Neuron (in vitro differentiated cells): ENCODE data around the gene CDKL4.
"Not testable (repeated sequence)": the region's sequence is repeated elsewhere in the genome, so short reads cannot be mapped to it uniquely, and the experiment has no call there.

Experiments used
- H2AFZ ChIP-seq: one replicate; pipeline ENCODE4 v1.6.1; 2013; ENCODE audit warnings: low read depth, mild to moderate bottlenecking, inconsistent platforms, low read length, moderate library complexity
- H3K27me3 ChIP-seq: one replicate; pipeline ENCODE4 v1.6.1; 2013; ENCODE audit warnings: low read length; ENCODE audit not compliant: insufficient read depth
- H3K36me3 ChIP-seq: one replicate; pipeline ENCODE4 v1.6.1; 2013; ENCODE audit warnings: low read length; ENCODE audit not compliant: insufficient read depth
- H3K4me1 ChIP-seq: one replicate; pipeline ENCODE4 v1.6.1; 2013; ENCODE audit warnings: low read length; ENCODE audit not compliant: insufficient read depth
- H3K4me3 ChIP-seq: 2 replicates; pipeline ENCODE4 v1.5.1; 2013; ENCODE audit warnings: mild to moderate bottlenecking, low read length, moderate library complexity
- H3K9me3 ChIP-seq: one replicate; pipeline ENCODE4 v1.6.1; 2013; ENCODE audit warnings: low read length

CDKL4 gene

DNA sequence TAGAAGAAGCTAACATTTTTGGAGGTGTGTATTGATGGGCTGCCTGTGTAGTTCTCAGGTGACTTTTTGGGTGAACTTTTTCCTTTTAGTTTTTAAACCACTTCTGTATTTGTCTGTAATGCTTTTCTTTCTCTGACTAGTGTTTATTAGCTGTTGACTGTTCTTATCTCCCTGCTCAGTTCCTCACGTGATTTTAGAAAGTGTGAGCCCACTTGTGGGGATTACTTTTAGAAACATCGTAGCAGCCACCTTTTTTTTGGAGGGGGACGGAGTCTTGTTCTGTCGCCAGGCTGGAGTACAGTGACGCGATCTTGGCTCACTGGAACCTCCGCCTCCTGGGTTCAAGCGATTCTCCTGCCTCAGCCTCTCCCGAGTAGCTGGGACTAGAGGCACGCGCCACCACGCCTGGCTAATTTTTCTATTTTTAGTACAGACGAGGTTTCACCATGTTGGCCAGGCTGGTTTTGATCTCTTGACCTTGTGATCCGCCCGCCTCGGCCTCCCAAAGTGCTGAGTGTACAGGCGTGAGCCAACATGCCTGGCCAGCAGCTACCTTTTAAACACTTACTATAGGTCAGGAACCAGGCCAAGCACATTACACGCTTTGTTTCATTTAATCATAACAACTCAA, 9.2 kb upstream of the CDKL4 start:
- no peak overlapping the region for H2AFZ ChIP-seq
- H3K27me3 ChIP-seq = no peaks in the 10 kb centered on the region
- peaks cover 24% of the 10 kb centered on the region for H3K9me3 ChIP-seq
- H3K36me3 ChIP-seq = peaks cover 60% of the 10 kb centered on the region
- no peak overlapping the region for H3K4me3 ChIP-seq
- H3K4me1 ChIP-seq = no peaks in the 10 kb centered on the region

DNA sequence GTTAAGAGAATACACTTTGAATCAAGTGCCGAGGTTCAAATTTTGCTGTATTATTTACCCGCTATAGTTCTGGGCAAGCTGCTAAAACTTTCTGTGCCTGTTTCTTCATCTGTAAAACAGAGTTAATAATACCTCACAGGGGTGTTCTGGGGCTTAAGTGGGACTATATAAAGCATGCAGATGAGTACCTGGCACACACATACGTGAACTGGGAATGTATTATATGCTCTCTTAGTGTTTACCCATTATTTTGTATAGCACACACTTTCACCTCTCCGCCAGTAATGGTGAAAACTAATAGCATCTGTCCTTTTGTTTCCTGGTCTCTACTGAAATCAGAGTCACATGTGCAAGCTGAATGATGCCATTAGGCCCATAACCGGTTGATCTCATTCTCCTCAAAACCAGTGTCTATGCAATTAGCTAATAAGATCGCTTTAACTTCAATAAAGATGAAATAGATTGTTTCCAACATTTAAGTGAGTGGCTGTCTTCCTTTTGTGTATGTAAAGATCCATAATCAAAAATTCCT, 3.8 kb upstream of the CDKL4 start:
- Histone ChIP-seq H3K36me3 (peaks cover 24% of the 10 kb centered on the region), H2AFZ (no peak overlapping the region), H3K27me3 (no peaks in the 10 kb centered on the region), H3K4me3 (no peak overlapping the region), H3K9me3 (peaks cover 16% of the 10 kb centered on the region), H3K4me1 (no peaks in the 10 kb centered on the region)

DNA sequence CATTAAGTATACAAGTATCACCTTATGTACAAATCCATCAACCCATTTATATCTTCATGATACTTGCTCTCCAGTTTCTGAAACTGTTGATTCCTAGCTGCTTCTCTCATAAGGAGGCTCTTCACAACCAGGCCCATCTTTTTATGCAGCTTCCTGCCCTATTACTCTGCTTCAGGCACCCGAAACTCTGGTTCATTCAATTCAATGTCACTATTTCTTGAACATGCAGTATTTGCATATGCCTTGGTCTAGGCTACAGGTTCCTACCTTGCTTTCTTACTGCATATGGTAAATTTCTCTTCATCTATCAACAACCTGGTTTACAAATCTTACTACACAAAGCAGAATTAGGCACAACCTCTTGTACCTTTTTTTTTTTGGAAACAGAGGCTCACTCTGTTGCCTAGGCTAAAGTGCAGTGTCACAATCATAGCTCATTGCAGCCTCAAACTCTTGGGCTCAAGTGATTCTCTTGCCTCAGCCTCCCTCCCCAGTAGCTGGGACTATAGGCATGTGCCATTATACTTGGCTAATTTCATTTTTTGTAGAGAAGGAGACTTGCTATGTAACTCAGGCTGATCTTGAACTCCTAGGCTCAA, 2.7 kb upstream of the CDKL4 start:
- peaks cover 14% of the 10 kb centered on the region for H3K36me3 ChIP-seq
- peaks cover 7% of the 10 kb centered on the region for H3K4me1 ChIP-seq
- no peak overlapping the region for H2AFZ ChIP-seq
- no peak overlapping the region for H3K4me3 ChIP-seq
- H3K27me3 ChIP-seq = no peaks in the 10 kb centered on the region
- peaks cover 11% of the 10 kb centered on the region for H3K9me3 ChIP-seq

DNA sequence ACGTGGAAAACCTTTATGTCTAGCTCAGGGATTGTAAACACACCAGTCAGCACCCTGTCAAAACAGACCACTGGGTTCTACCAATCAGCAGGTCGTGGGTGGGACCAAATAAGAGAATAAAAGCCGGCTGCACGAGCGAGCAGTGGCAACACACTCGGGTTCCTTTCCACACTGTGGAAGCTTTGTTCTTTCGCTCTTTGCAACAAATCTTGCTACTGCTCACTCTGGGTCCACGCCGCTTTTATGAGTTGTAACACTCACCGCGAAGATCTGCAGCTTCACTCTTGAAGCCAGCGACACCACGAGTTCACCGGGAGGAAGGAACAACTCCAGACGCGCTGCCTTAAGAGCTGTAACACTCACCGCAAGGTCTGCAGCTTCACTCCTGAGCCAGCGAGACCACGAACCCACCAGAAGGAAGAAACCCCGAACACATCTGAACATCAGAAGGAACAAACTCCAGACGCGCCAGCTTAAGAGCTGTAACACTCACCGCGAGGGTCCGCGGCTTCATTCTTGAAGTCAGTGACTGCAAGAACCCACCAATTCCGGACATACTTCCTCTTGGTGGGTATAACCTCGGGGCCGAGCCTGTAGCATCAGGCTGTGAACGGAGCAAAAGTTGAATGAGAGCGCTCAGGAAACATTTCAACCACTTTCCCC, 1.3 kb upstream of the CDKL4 start:
- H3K9me3 ChIP-seq = not testable (repeated sequence)

DNA sequence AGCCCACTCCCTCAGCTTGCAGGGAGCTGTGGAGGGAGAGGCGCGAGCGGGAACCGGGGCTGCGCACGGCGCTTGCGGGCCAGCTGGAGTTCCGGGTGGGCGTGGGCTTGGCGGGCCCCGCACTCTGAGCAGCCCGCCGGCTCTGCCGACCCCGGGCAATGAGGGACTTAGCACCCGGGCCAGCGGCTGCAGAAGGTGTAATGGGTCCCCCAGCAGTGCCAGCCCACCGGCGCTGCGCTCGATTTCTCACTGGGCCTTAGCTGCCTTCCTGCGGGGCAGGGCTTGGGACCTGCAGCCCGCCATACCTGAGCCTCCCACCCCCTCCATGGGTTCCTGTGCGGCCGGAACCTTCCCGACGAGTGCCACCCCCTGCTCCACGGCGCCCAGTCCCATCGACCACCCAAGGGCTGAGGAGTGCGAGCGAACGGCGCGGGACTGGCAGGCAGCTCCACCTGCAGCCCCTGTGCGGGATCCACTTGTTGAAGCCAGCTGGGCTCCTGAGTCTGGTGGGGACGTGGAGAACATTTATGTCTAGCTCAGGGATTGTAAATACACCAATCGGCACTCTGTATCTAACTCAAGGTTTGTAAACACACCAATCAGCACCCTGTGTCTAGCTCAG, 582 bp upstream of the CDKL4 start:
- H3K4me1 ChIP-seq, H3K9me3 ChIP-seq, H3K27me3 ChIP-seq, H2AFZ ChIP-seq, H3K4me3 ChIP-seq, H3K36me3 ChIP-seq: not testable (repeated sequence)

More for the DNA sequence above, 1.3 kb upstream of the CDKL4 start:
- not testable (repeated sequence) for H3K36me3 ChIP-seq, H3K4me1 ChIP-seq, H2AFZ ChIP-seq, H3K27me3 ChIP-seq, H3K4me3 ChIP-seq

DNA sequence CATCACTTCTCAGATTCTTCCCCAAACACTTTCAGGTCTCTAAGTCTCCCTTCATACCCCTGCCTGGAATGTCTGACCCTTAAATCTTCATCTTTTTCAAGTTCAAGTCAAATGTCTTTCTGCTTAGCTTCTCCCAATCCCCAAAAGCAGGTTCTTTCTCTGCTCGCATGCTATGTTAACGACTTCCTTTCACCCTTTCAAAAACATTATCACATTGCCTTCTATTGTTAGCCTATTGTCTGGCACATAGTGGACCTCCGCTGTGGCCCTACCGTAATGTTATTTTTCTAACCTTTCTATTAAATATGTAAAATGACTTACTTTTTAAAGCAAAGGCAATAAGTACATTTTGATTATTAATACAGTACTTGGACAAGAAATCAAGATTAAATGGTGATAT, 2.2 kb downstream of the CDKL4 start:
- H3K4me3 ChIP-seq = no peak overlapping the region
- peaks cover 9% of the 10 kb centered on the region for H3K4me1 ChIP-seq
- H2AFZ ChIP-seq = no peak overlapping the region
- no peaks in the 10 kb centered on the region for H3K36me3 ChIP-seq
- no peaks in the 10 kb centered on the region for H3K27me3 ChIP-seq
- no peaks in the 10 kb centered on the region for H3K9me3 ChIP-seq

DNA sequence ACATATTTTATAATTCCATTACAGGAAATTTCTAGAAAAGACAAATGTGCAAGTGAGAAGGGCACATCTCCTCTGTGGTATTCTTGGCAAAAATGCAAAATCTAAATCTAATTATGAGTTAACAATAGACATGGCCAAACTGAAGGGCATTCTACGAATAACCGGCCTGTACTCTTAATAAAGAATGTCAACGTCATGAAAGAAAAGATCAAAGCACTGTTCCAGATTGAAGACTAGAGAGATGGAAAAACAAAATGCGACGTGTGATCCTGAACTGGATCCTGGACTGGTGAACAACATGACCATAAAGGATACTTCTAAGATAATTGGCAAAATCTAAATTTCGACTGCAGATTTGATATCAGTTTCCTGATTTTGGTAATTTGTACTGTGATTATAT, 3.0 kb downstream of the CDKL4 start:
- H3K36me3 ChIP-seq = no peaks in the 10 kb centered on the region
- no peak overlapping the region for H3K4me3 ChIP-seq
- no peaks in the 10 kb centered on the region for H3K27me3 ChIP-seq
- H3K4me1 ChIP-seq = peaks cover 9% of the 10 kb centered on the region
- no peak overlapping the region for H2AFZ ChIP-seq
- no peaks in the 10 kb centered on the region for H3K9me3 ChIP-seq

DNA sequence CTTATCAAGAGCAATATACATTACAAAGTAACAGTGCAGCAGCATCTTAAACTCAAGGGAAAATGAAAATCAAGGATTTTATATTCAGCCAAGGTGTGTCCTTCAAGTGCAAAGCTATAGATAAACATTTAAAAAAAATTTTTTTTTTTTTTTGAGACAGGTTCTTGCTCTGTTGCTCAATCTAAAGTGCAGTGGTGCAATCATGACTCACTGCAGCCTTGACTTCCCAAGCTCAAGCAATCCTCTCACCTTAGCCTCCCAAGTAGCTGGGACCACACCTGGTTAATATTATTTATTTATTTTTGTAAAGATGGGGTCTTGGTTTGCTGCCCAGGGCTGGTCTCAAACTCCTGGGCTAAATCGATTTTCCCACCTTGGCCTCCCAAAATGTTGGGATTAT, 9.0 kb downstream of the CDKL4 start:
- Histone ChIP-seq H3K4me3 (no peak overlapping the region), H3K36me3 (no peaks in the 10 kb centered on the region), H2AFZ (no peak overlapping the region), H3K4me1 (no peaks in the 10 kb centered on the region), H3K9me3 (peaks cover 4% of the 10 kb centered on the region), H3K27me3 (no peaks in the 10 kb centered on the region)

DNA sequence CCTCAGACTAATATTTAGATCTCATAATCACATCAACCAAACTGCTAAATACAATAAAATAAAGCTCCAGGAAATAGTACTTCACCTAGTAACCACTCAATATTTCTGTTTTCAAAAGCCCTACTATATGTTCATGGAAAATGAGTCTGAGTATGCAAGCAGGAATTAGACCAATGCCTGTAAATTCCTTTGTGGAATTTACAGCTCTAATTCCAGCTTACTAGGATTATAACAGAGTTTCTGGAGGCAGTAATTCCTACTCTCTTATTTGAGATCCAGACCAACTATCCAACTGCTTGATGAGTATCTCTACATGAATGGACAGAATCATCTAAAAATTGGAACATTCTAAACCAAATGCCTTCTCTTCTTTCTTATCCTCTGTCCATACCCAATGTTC, 11.6 kb downstream of the CDKL4 start:
- no peak overlapping the region for H3K4me3 ChIP-seq
- H3K27me3 ChIP-seq = no peaks in the 10 kb centered on the region
- H3K4me1 ChIP-seq = peaks cover 4% of the 10 kb centered on the region
- H2AFZ ChIP-seq = no peak overlapping the region
- peaks cover 4% of the 10 kb centered on the region for H3K9me3 ChIP-seq
- no peaks in the 10 kb centered on the region for H3K36me3 ChIP-seq

DNA sequence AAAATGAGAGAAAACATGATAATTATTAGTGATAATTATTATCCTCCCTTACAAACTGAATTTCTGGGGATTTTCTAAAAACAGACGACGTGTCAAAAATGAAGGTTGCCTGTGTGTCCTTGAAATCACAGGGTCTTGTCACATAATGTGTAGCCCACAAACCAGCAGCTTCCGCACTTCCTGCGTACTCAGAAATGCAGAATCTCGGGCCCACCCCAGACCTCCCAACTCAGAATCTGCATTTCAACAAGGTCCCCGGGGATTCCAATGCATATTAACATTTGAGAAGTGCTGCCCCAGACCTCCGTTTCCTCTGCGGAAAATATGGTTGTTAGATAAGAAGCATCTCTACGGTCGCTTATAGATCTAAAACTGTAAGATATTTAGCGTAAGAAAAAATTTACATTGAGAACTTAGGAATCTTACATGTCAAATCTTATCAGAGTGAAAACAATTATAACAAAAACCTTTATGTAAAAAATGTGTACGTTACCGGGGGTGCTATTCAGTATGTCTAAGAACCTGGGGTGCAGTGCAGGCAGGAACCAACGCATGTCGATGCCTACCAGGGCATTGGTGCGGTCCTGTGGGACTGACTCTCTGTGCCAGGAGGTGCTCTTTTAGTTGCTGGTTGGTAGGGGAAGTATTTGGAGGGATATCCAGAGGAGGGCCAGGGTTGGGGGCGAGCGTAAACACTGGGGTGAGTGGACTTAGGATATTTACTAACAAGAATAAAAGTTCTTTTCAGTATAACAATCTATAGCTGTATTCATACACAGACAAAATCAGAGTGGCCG, 15.2 kb downstream of the CDKL4 start:
- H3K4me3 ChIP-seq = peak overlapping the region; percentile 31

DNA sequence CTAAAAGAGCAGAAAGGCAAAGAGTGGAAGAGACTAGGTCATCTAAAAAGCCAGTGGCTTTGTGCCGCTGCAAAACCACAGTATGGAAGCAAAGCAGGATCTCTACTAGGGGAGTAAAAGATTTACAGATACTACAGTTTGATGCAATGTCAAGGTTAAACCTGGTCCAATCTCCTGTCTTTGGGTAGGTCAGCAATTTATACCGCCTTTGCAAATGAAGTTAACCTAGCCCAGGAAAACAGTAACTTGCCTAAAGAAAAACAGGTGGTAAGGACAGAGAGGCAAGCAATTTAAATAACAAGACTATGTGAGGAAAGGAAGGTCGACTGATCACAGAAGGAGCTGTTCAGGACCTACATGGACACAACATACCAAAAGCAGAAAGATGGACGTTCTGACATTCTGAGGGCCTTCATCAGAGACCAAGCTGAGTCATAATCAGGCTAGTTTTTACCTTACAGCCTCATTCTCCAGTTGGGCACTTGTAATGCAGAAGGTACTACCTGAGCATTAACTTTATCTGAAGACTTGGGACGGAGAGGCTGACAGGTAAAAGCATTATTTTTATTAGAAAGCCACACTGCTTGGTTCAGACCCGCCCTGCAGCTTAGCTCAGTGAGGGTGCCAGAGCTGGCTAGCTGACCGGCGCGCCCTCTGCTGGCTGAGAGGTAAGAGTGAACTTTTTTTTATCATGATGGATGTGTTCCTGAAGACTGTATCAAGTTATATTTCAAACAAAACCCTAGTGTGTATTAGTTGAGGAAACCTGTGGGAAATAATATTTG, 15.9 kb downstream of the CDKL4 start:
- H3K27me3 ChIP-seq = no peaks in the 10 kb centered on the region
- H3K9me3 ChIP-seq = no peaks in the 10 kb centered on the region
- H3K4me1 ChIP-seq = peaks cover 4% of the 10 kb centered on the region
- no peaks in the 10 kb centered on the region for H3K36me3 ChIP-seq
- peak overlapping the region; percentile 31 for H3K4me3 ChIP-seq
- H2AFZ ChIP-seq = peak overlapping the region; percentile 13

More for the DNA sequence above, 15.2 kb downstream of the CDKL4 start:
- no peaks in the 10 kb centered on the region for H3K36me3 ChIP-seq
- H2AFZ ChIP-seq = peak overlapping the region; percentile 13
- H3K4me1 ChIP-seq = peaks cover 4% of the 10 kb centered on the region
- no peaks in the 10 kb centered on the region for H3K9me3 ChIP-seq
- H3K27me3 ChIP-seq = no peaks in the 10 kb centered on the region

DNA sequence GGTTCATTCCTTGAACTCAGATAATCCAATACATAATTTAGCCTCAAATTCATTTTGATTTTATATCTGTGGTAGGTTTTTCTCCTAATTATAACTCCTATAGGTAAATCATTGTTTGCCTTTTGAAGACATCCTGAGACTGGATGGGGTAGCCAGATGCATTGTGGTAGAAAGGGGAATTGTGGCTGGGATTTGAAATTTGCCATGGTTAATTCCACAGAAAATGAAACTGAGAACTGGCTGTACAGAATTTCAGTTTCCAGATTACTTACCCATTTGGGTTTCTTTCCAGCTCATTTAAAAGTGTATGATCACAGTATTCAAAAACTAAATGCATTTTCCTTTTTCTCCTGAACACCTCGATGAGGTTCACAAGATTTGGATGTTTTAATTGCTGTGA, 18.2 kb downstream of the CDKL4 start:
- no peak overlapping the region for H2AFZ ChIP-seq
- H3K4me3 ChIP-seq = no peak overlapping the region
- peaks cover 4% of the 10 kb centered on the region for H3K4me1 ChIP-seq
- H3K27me3 ChIP-seq = no peaks in the 10 kb centered on the region
- H3K9me3 ChIP-seq = no peaks in the 10 kb centered on the region
- no peaks in the 10 kb centered on the region for H3K36me3 ChIP-seq
